Endodermal cell (in vitro differentiated cells): Measurements from ENCODE around the gene LIX1. TPM values are rescaled to one million over a fixed set of nuclear protein-coding genes. Genes with fewer than 3 reads are reported as not detected.

Experiments
- DNase-seq: peaks from one replicate; pipeline ENCODE4 v3.0.0-alpha.2; 2017
- H3K27ac ChIP-seq: 2 replicates; pipeline ENCODE4 v1.5.1; 2013; ENCODE audit warnings: mild to moderate bottlenecking, low read depth, low read length, moderate library complexity
- H3K27me3 ChIP-seq: 2 replicates; pipeline ENCODE4 v1.6.1; 2013; ENCODE audit warnings: mild to moderate bottlenecking, low read length, moderate library complexity; ENCODE audit not compliant: insufficient read depth, control insufficient read depth, poor library complexity, severe bottlenecking
- H3K36me3 ChIP-seq: 2 replicates; pipeline ENCODE4 v1.7.0; 2013; ENCODE audit warnings: mild to moderate bottlenecking, low read length, moderate library complexity; ENCODE audit not compliant: control insufficient read depth, insufficient read depth
- H3K4me1 ChIP-seq: one replicate; pipeline ENCODE4 v1.7.0; 2013; ENCODE audit warnings: low read length; ENCODE audit not compliant: control insufficient read depth, insufficient read depth
- H3K4me3 ChIP-seq: 2 replicates; pipeline ENCODE4 v1.5.1; 2013; ENCODE audit warnings: mild to moderate bottlenecking, low read length, moderate library complexity
- H3K9ac ChIP-seq: 2 replicates; pipeline ENCODE4 v1.6.1; 2013; ENCODE audit warnings: mild to moderate bottlenecking, low read length, moderate library complexity; ENCODE audit not compliant: poor library complexity, severe bottlenecking; ENCODE audit errors: extremely low read depth
- H3K9me3 ChIP-seq: 2 replicates; pipeline ENCODE4 v1.6.1; 2013; ENCODE audit warnings: mild to moderate bottlenecking, low read length, moderate library complexity; ENCODE audit not compliant: control insufficient read depth
- H3K27ac Mint-ChIP-seq: 2 replicates; pipeline ENCODE4 v1.8.0; 2020; ENCODE audit warnings: mixed read lengths
- H3K27me3 Mint-ChIP-seq: 2 replicates; pipeline ENCODE4 v1.8.0; 2021; ENCODE audit warnings: mild to moderate bottlenecking, mixed read lengths; ENCODE audit not compliant: insufficient read depth
- H3K36me3 Mint-ChIP-seq: 2 replicates; pipeline ENCODE4 v1.8.0; 2020; ENCODE audit warnings: low read depth, mixed read lengths
- H3K4me1 Mint-ChIP-seq: 2 replicates; pipeline ENCODE4 v1.8.0; 2020; ENCODE audit warnings: mixed read lengths
- H3K4me3 Mint-ChIP-seq: 2 replicates; pipeline ENCODE4 v1.8.0; 2020; ENCODE audit warnings: mild to moderate bottlenecking, moderate library complexity, mixed read lengths
- H3K9me3 Mint-ChIP-seq: 2 replicates; pipeline ENCODE4 v1.8.0; 2020; ENCODE audit warnings: mild to moderate bottlenecking, mixed read lengths
- CTCF ChIP-seq: fragments of 200-600 bp; sonication (generic); conservative IDR thresholded peaks from 2 replicates; pipeline ENCODE4 v1.5.0; 2021; ENCODE audit warnings: antibody characterized with exemption, mild to moderate bottlenecking
- WGBS, 2 experiments: methylation state at CpG; one replicate each; pipeline versions ENCODE4 v1.1.5 to v1.1.7; 2013; ENCODE audit warnings: missing lambda C conversion rate in 2 of 2, mixed read lengths in 1 of 2; ENCODE audit not compliant: insufficient coverage in 1 of 2, insufficient read length in 1 of 2; 5-methylcytosine and 5-hydroxymethylcytosine counted together
- total RNA-seq, 2 donors: library from RNA; stranded (reverse); fragmentation: NEBNext Ultra II Directional in 1 of 2; extraction: Animal tissue kit (Norgen Biotek cat#: 25700) in 1 of 2; gene quantifications; 2 replicates in 1 of 2; 3 replicates in 1 of 2; pipeline ENCODE4 v1.2.1, GENCODE V29; 2021

Gene LIX1
- total RNA-seq, 2 donors from 2014 or later = 0.09 to 0.15 TPM

GRCh38 chr5:97105501-97106215 is 36.8 kb downstream of the LIX1 start:
- no peak overlapping the region for H3K9ac ChIP-seq
- no peaks in the 10 kb centered on the region for H3K36me3 Mint-ChIP-seq
- WGBS, 2 experiments = 97% methylated on average over 5 to 13 of the region's 13 CpGs

GRCh38 chr5:97102010-97102470 is 40.4 kb downstream of the LIX1 start:
- Histone ChIP-seq H3K9ac (no peak overlapping the region), H3K4me3 (no peak overlapping the region), H3K27me3 (no peaks in the 10 kb centered on the region), H3K27ac (peak overlapping the region; percentile 16), H3K9me3 (no peaks in the 10 kb centered on the region), H3K4me1 (peaks cover 3% of the 10 kb centered on the region), H3K36me3 (no peaks in the 10 kb centered on the region)
- no peak overlapping the region for H3K4me3 Mint-ChIP-seq
- H3K27ac Mint-ChIP-seq = no peak overlapping the region
- 66 to 69% methylated on average over 3 to 8 of the region's 8 CpGs for WGBS, 2 experiments
- H3K9me3 Mint-ChIP-seq = no peaks in the 10 kb centered on the region
- H3K27me3 Mint-ChIP-seq = no peaks in the 10 kb centered on the region
- peaks cover 28% of the 10 kb centered on the region for H3K4me1 Mint-ChIP-seq
- TF ChIP-seq CTCF = no peak
- peak; percentile 75 for DNase-seq
- H3K36me3 Mint-ChIP-seq = no peaks in the 10 kb centered on the region

More at GRCh38 chr5:97105501-97106215, 36.8 kb downstream of the LIX1 start:
- Histone ChIP-seq H3K36me3 (no peaks in the 10 kb centered on the region), H3K27ac (no peak overlapping the region), H3K4me1 (peaks cover 3% of the 10 kb centered on the region), H3K4me3 (no peak overlapping the region), H3K9me3 (no peaks in the 10 kb centered on the region), H3K27me3 (no peaks in the 10 kb centered on the region)
- H3K4me1 Mint-ChIP-seq = peaks cover 17% of the 10 kb centered on the region
- no peak for DNase-seq
- H3K27me3 Mint-ChIP-seq = no peaks in the 10 kb centered on the region
- H3K27ac Mint-ChIP-seq = no peak overlapping the region
- H3K4me3 Mint-ChIP-seq = no peak overlapping the region
- TF ChIP-seq CTCF = no peak
- H3K9me3 Mint-ChIP-seq = no peaks in the 10 kb centered on the region

GRCh38 chr5:97101189-97101910 is 41.1 kb downstream of the LIX1 start:
- H3K4me1 ChIP-seq = peaks cover 6% of the 10 kb centered on the region
- Mint-ChIP-seq H3K9me3 (no peaks in the 10 kb centered on the region), H3K36me3 (no peaks in the 10 kb centered on the region), H3K27ac (no peak overlapping the region), H3K27me3 (no peaks in the 10 kb centered on the region), H3K4me3 (no peak overlapping the region), H3K4me1 (peaks cover 29% of the 10 kb centered on the region)
- no peak for TF ChIP-seq CTCF
- DNase-seq = no peak
- 72 to 85% methylated on average over 6 of the region's 6 CpGs for WGBS, 2 experiments
- H3K9ac ChIP-seq = no peak overlapping the region
- no peaks in the 10 kb centered on the region for H3K27me3 ChIP-seq
- H3K9me3 ChIP-seq = no peaks in the 10 kb centered on the region
- H3K4me3 ChIP-seq = no peak overlapping the region
- H3K27ac ChIP-seq = peak overlapping the region; percentile 64
- H3K36me3 ChIP-seq = no peaks in the 10 kb centered on the region
